AG09309 (cell line): Measurements from ENCODE around the gene MRC2.

Source experiments
- DNase-seq: peaks from one replicate; pipeline ENCODE4 v3.0.0-alpha.2; 2010; ENCODE audit warnings: low read depth
- H3K4me3 ChIP-seq: 2 replicates; pipeline ENCODE4 v1.5.1; 2011; ENCODE audit warnings: mild to moderate bottlenecking, low read depth, low read length, moderate library complexity; ENCODE audit not compliant: control insufficient read depth
- TF ChIP-seq, protein P1 (sequence below): IDR thresholded peaks from 2 replicates; pipeline ENCODE4 v1.5.1; 2011; ENCODE audit warnings: mild to moderate bottlenecking, low read depth, low read length, inconsistent platforms; ENCODE audit not compliant: insufficient read depth, control insufficient read depth; ENCODE audit errors: missing control alignments

MRC2 gene

DNA sequence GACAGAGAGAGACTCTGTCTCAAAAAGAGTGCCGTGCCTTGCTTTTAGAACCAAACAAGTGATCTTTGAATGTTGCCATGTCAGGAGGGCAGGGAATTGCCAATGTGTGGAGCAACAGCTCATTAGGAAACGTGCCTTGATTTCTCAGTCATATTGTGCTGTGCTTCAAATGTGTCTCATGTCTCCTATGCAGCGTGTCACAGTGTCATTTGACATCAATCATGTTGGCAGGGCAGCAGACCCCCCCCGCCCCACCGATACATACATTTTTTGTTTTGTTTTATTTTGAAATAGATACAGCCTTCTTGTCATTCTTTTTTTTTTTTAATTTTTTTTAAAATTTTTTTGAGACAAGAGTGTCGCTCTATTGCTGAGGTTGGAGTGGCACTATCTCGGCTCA is 22.1 kb downstream of the MRC2 start:
- DNase-seq = no peak
- no peak overlapping the region for H3K4me3 ChIP-seq
- TF ChIP-seq, protein P1, sequence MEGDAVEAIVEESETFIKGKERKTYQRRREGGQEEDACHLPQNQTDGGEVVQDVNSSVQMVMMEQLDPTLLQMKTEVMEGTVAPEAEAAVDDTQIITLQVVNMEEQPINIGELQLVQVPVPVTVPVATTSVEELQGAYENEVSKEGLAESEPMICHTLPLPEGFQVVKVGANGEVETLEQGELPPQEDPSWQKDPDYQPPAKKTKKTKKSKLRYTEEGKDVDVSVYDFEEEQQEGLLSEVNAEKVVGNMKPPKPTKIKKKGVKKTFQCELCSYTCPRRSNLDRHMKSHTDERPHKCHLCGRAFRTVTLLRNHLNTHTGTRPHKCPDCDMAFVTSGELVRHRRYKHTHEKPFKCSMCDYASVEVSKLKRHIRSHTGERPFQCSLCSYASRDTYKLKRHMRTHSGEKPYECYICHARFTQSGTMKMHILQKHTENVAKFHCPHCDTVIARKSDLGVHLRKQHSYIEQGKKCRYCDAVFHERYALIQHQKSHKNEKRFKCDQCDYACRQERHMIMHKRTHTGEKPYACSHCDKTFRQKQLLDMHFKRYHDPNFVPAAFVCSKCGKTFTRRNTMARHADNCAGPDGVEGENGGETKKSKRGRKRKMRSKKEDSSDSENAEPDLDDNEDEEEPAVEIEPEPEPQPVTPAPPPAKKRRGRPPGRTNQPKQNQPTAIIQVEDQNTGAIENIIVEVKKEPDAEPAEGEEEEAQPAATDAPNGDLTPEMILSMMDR = no peak

DNA sequence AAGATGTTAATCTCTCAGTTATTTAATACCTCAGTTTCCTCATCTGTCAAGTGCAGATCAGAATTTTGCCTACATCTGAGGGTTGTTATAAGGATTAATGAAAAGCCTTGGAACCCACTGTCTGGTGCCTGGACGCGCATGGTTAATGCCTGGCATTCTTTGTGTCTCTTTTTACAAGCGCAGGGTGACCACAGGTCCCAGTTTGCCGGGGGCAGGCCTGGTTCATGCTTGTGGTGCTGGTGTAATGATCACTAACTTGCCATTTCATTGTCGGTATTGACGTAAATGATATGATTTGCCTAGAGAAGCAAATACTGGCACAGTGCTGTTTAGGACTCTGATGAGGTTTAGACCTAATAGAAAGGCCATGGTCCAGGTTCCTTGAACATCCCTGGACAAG is 23.1 kb downstream of the MRC2 start:
- DNase-seq = no peak
- TF ChIP-seq, protein P1 = no peak
- no peak overlapping the region for H3K4me3 ChIP-seq

DNA sequence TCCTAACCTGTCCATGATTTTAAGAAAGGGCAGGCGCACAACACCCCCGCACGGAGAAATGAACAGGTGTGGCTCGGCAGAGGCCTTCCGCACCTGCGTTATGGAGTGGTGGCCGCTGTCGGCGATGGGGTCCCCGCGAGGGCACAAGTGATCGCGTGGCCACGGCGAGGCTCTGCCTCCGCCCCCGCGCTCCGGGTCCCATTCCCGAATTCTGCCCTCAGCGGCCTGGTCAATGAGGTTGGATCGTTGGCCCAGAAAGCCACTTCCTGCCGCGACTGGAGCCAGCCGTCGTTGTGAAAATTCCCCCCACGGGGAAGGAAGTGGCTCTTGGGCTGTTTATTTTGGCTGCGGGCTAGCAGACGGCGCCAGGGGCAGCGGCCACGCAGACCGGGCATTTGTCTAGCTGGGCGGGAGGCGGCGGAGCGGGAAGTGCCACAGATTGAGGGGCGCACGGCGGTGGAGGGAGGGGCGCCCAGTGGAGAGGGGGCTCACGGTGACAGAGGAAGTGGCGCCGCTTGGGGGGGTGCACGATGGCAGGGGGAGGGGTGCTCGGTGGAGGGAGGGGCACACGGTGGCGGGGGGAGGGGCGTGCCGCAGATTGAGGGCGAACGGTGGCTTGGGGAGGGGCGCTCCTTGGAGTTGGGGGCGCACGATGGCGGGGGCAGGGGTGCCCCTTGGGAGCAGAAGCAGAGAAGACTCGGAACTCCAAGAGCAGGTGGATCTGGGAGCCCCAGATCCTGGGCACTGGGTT is 25.0 kb downstream of the MRC2 start:
- H3K4me3 ChIP-seq = peak overlapping the region; percentile 24
- TF ChIP-seq, protein P1 = no peak
- no peak for DNase-seq

DNA sequence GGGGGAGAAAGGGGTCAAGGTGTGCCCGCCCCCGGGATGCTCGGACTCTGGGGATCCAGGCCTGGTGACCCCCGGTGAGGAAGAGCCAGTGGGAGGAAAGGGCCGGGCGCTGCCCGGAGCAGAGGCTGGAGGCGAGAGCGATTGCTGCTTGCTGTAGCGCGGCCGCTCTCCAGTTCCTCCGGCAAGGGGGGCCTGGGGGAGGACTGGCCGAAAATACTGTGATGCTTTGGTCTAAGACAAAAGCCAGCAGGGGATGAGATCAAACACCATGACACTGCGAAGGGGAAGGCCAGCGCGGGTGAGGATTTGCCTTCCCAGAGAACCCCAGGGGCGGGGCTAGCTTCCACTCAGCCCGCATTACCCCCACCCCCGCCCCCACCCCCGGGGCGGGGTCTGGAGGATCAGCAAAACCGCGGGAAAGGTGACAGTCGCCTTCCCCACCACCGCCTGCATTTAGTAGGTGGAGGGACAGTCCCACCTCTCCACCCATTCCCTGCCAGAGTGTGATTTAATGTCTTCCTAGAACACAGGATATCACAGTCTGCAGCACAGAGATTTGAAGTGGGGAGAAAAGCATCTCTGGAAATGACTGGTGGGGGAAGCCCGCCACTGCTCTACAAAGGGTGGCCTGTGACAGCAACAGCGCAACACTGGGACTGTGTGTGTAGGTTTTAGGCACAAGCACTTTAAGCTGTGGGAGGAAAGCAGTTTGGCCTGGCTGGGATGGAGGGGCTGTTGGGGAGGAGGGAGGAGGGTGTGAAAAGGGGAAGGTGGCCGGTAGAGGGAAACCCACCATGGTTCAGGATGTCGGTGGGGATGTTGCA is 25.7 kb downstream of the MRC2 start:
- TF ChIP-seq, protein P1 = no peak
- H3K4me3 ChIP-seq = peak overlapping the region; percentile 24
- DNase-seq = no peak

DNA sequence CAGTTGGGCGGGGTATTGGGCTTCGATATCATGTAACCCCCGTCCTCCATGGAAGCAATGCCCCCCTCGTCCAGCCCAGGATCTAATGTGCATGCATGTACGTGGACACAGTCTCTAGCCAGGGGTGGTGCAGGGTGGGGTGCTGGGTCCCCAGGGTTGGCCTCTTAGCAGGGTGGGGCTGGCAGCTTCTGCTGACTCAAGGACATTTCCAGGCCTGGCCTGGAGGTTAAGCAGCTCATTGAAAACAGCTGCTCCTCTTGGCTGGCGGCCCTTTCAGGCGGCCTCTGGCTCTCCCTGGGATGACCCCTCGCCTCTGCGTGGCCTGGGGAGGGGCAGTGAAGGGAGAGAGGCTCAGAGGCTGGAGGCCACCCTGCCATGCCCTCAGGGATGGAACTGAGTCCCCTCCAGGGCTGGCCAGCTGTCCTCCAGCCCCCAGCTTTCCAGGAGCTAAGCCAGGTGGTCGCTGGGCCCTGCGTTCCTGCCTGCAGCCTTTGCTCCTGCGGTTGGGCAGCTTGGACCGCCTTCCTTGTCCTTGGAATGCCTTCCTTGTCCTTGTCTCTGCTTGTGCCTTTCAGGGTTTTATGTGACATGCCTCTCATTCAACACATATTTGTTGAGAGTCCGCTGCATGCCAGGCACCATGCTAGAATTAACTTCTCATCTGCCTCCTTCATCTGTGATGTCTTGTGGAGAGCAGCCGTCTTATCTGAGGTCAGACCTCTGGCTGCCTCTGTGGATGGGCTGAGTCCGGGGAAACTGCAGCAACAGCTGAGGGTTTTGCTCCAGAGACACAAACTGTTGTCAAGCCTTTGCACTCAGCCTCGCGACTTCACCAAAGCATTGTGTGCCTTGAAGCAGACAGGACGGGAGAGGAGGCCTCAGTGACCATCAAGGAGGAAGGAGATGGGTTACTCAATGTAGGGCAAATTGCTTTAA is 26.6 kb downstream of the MRC2 start:
- H3K4me3 ChIP-seq = no peak overlapping the region; the same call in 1 of the 2 replicates
- no peak for DNase-seq
- TF ChIP-seq, protein P1 = no peak

DNA sequence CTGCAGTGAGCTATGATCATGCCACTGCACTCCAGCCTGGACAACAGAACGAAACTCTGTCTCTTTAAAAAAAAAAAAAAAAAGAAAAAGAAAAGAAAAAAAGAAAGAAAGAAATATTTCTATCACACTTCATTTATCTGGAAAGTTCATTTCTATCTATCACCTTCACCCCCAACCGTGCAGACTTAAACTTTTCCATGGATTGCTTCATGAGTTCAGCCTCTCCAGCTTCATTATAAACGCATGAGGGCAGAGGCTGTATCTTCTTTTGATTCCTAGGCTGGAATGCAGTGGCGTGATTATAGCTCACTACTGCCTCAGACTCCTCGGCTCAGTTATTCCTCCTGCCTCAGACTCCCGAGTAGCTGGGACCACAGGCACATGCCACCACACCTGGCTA is 28.2 kb downstream of the MRC2 start:
- no peak for DNase-seq
- H3K4me3 ChIP-seq = no peak overlapping the region

More for the DNA sequence above, 28.2 kb downstream of the MRC2 start:
- TF ChIP-seq, protein P1 = no peak
